ENCODE measurements around the gene NFAT5.

DNA sequence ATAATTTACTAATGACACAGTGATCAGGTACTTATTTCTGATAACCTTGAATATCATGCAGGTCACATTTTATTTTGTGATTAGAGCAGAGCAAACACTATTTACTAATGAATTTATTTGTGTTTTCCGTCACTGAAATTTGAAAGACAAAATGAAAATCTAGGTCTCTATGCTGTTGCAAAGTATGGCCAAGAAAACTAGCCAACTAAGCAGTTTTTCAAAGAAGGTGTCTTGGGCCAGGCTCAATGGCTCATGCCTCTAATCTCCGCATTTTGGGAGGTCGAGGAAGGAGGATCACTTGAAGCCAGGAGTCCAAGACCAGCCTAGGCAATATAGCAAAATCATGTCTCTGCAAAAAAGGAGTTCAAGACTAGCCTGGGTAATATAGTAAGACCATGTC lies 3.0 kb upstream of the NFAT5 start:
- TF ChIP-seq CTCF (IDR thresholded peaks at IDR 0.05) (no peak), POLR2A (IDR thresholded peaks at IDR 0.05) (no peak)

Measured in ovary (tissue), 3 donors.